Measurements from ENCODE around the gene FBXL14. TPM values are rescaled to one million over a fixed set of nuclear protein-coding genes. Genes with fewer than 3 reads are reported as not detected.

The FBXL14 gene
- total and polyA plus RNA-seq, 4 donors: 0.67 to 7.5 (median 4.9) TPM

DNA sequence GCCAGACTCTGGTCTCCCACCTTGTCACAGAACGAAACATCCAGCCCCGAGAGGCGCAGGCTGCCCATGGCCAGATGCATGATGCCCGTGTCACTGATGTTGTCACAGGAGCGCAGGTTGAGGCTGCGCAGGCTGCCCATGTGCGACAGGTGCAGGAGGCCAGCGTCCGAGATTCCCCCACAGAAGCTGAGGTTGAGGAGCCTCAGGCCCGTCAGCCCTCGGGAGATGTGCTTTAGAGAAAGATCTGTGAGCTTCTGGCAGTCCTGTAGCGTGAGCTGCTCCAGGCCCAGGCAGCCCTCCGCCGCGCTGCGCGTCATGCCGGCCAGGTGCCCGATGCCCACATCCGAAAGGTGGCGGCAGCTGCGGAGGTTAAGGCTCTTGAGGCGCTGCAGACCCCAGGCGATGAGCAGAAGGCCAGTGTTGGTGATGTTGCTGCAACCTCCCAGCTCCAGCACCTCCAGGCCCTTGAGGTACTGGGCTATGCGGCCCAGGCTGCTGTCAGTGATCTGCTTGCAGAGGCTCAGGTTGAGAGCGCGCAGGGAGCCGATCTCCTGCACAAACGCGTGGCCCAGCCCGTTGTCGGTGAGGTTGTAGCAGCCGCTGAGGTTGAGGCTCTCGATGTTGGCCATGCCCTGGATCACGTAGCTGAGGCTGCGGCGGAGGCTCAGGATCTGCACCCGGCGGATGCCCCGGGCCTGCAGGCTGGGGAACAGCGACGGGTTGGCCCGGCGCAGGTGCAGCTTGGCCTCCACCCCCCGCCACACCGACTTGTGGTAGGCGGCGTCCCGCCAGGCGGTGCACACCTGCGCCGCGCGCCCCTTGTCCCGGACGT lies 991 bp downstream of the FBXL14 start:
- no peaks in the 10 kb centered on the region for H3K36me3 ChIP-seq (ENCODE audit: control insufficient read depth in 4 of 4, insufficient read depth in 3 of 4, low read depth in 1 of 4, low read length in 3 of 4)
- H3K9ac ChIP-seq (ENCODE audit: low read depth in 1 of 2, low read length in 2 of 2): peak overlapping the region in 1 of 2 donors; percentile 48
- H3K4me1 ChIP-seq (ENCODE audit: control insufficient read depth in 4 of 4, insufficient read depth in 4 of 4, low read length in 3 of 4): peaks cover 7 to 49% (median 35%) of the 10 kb centered on the region in 4 donors
- no peaks in the 10 kb centered on the region for H3K9me3 ChIP-seq (ENCODE audit: control insufficient read depth in 4 of 4, low read length in 3 of 4)
- peak overlapping the region; percentile 79 to 80 for H3K27ac ChIP-seq (ENCODE audit: low read depth in 1 of 2, low read length in 2 of 2)
- no peaks in the 10 kb centered on the region for H3K27me3 ChIP-seq (ENCODE audit: control insufficient read depth in 4 of 4, insufficient read depth in 4 of 4, low read length in 3 of 4)
- 11% methylated on average over 56 of the region's 56 CpGs for WGBS
- TF ChIP-seq GABPA (IDR thresholded peaks at IDR 0.05 in 1 of 2, conservative IDR thresholded peaks at IDR 0.05 in 1 of 2) (no peak), FOXA2 (IDR thresholded peaks at IDR 0.05) (no peak), FOXA1 (IDR thresholded peaks at IDR 0.05) (no peak), JUND (IDR thresholded peaks at IDR 0.05) (no peak), HNF4A (conservative IDR thresholded peaks at IDR 0.05) (no peak), YY1 (IDR thresholded peaks at IDR 0.05) (no peak), SP1 (IDR thresholded peaks at IDR 0.05) (no peak), EGR1 (IDR thresholded peaks at IDR 0.05; ENCODE audit: low read depth in 2 of 2) (no peak), HNF4G (IDR thresholded peaks at IDR 0.05) (no peak), RAD21 (IDR thresholded peaks at IDR 0.05) (no peak), NR2F2 (IDR thresholded peaks at IDR 0.05) (no peak), TAF1 (conservative IDR thresholded peaks at IDR 0.05) (no peak)
- TF ChIP-seq, protein P1, sequence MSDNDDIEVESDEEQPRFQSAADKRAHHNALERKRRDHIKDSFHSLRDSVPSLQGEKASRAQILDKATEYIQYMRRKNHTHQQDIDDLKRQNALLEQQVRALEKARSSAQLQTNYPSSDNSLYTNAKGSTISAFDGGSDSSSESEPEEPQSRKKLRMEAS (IDR thresholded peaks at IDR 0.05): no peak
- TF ChIP-seq, protein P2, sequence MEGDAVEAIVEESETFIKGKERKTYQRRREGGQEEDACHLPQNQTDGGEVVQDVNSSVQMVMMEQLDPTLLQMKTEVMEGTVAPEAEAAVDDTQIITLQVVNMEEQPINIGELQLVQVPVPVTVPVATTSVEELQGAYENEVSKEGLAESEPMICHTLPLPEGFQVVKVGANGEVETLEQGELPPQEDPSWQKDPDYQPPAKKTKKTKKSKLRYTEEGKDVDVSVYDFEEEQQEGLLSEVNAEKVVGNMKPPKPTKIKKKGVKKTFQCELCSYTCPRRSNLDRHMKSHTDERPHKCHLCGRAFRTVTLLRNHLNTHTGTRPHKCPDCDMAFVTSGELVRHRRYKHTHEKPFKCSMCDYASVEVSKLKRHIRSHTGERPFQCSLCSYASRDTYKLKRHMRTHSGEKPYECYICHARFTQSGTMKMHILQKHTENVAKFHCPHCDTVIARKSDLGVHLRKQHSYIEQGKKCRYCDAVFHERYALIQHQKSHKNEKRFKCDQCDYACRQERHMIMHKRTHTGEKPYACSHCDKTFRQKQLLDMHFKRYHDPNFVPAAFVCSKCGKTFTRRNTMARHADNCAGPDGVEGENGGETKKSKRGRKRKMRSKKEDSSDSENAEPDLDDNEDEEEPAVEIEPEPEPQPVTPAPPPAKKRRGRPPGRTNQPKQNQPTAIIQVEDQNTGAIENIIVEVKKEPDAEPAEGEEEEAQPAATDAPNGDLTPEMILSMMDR (IDR thresholded peaks at IDR 0.05; ENCODE audit: low read depth, low read length, missing input control): no peak
- TF ChIP-seq, protein P3, sequence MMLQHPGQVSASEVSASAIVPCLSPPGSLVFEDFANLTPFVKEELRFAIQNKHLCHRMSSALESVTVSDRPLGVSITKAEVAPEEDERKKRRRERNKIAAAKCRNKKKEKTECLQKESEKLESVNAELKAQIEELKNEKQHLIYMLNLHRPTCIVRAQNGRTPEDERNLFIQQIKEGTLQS (IDR thresholded peaks at IDR 0.05): no peak
- H3K4me3 ChIP-seq (ENCODE audit: low read depth in 1 of 3, low read length in 3 of 3): peak overlapping the region; percentile 60 to 96 (median 68)
- DNase-seq (ENCODE audit: low spot score): peak; percentile 45

DNA sequence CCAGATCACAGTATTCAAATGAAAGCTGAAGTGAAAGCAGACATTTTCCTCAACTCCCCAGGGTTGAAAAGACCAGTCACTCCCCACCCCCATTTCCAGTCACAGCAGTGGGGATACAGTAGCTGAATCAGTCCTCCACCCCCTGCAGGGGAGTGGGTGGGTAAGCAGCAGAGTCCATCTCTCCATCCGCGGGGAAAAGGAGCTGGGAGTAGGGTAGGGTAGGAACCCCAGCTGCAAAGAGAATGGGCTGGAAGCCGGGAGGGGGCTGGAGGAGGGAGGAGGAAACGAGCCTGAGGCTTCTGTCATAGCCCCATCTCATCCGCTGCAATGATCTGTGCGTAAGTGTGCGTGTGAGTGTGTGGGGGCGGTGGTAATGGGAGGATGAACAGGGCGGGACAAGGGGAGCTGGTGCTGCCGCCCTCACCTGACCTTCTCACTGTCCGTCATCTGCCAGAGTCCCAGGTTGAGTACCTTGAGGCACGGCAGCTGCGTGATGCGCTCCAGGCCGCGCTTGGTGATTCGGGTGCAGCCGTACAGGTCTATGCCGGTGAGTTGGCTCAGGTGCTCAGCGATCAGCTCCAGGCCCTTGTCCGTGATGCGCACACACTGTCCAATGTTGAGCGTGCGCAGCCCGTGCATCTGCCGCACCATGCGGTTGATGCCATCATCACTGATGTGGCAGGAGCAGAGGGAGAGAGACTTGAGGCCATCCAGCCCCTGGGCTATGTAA lies 1.8 kb downstream of the FBXL14 start:
- peak overlapping the region; percentile 9 to 48 for H3K9ac ChIP-seq (ENCODE audit: low read depth in 1 of 2, low read length in 2 of 2)
- H3K27ac ChIP-seq (ENCODE audit: low read depth in 1 of 2, low read length in 2 of 2): peak overlapping the region; percentile 6 to 51
- 50% methylated on average over 27 of the region's 27 CpGs for WGBS
- peak overlapping the region; percentile 60 to 96 (median 68) for H3K4me3 ChIP-seq (ENCODE audit: low read depth in 1 of 3, low read length in 3 of 3)
- no peaks in the 10 kb centered on the region for H3K36me3 ChIP-seq (ENCODE audit: control insufficient read depth in 4 of 4, insufficient read depth in 3 of 4, low read depth in 1 of 4, low read length in 3 of 4)
- no peaks in the 10 kb centered on the region for H3K27me3 ChIP-seq (ENCODE audit: control insufficient read depth in 4 of 4, insufficient read depth in 4 of 4, low read length in 3 of 4)
- no peaks in the 10 kb centered on the region for H3K9me3 ChIP-seq (ENCODE audit: control insufficient read depth in 4 of 4, low read length in 3 of 4)
- no peak for DNase-seq (ENCODE audit: low spot score)
- peaks cover 7 to 51% (median 37%) of the 10 kb centered on the region in 4 donors for H3K4me1 ChIP-seq (ENCODE audit: control insufficient read depth in 4 of 4, insufficient read depth in 4 of 4, low read length in 3 of 4)
- TF ChIP-seq, protein P1 (IDR thresholded peaks at IDR 0.05): no peak
- TF ChIP-seq HNF4G (IDR thresholded peaks at IDR 0.05) (no peak), FOXA1 (IDR thresholded peaks at IDR 0.05) (no peak), YY1 (IDR thresholded peaks at IDR 0.05) (no peak), GABPA (IDR thresholded peaks at IDR 0.05 in 1 of 2, conservative IDR thresholded peaks at IDR 0.05 in 1 of 2) (no peak), FOXA2 (IDR thresholded peaks at IDR 0.05) (no peak), NR2F2 (IDR thresholded peaks at IDR 0.05) (no peak), RXRA (IDR thresholded peaks at IDR 0.05) (no peak), SP1 (IDR thresholded peaks at IDR 0.05) (no peak), TAF1 (conservative IDR thresholded peaks at IDR 0.05) (no peak)
- TF ChIP-seq, protein P2 (IDR thresholded peaks at IDR 0.05; ENCODE audit: low read depth, low read length, missing input control): no peak
- TF ChIP-seq, protein P4, sequence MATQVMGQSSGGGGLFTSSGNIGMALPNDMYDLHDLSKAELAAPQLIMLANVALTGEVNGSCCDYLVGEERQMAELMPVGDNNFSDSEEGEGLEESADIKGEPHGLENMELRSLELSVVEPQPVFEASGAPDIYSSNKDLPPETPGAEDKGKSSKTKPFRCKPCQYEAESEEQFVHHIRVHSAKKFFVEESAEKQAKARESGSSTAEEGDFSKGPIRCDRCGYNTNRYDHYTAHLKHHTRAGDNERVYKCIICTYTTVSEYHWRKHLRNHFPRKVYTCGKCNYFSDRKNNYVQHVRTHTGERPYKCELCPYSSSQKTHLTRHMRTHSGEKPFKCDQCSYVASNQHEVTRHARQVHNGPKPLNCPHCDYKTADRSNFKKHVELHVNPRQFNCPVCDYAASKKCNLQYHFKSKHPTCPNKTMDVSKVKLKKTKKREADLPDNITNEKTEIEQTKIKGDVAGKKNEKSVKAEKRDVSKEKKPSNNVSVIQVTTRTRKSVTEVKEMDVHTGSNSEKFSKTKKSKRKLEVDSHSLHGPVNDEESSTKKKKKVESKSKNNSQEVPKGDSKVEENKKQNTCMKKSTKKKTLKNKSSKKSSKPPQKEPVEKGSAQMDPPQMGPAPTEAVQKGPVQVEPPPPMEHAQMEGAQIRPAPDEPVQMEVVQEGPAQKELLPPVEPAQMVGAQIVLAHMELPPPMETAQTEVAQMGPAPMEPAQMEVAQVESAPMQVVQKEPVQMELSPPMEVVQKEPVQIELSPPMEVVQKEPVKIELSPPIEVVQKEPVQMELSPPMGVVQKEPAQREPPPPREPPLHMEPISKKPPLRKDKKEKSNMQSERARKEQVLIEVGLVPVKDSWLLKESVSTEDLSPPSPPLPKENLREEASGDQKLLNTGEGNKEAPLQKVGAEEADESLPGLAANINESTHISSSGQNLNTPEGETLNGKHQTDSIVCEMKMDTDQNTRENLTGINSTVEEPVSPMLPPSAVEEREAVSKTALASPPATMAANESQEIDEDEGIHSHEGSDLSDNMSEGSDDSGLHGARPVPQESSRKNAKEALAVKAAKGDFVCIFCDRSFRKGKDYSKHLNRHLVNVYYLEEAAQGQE (IDR thresholded peaks at IDR 0.05): no peak
- TF ChIP-seq, protein P3 (IDR thresholded peaks at IDR 0.05): no peak
- TF ChIP-seq, protein P5, sequence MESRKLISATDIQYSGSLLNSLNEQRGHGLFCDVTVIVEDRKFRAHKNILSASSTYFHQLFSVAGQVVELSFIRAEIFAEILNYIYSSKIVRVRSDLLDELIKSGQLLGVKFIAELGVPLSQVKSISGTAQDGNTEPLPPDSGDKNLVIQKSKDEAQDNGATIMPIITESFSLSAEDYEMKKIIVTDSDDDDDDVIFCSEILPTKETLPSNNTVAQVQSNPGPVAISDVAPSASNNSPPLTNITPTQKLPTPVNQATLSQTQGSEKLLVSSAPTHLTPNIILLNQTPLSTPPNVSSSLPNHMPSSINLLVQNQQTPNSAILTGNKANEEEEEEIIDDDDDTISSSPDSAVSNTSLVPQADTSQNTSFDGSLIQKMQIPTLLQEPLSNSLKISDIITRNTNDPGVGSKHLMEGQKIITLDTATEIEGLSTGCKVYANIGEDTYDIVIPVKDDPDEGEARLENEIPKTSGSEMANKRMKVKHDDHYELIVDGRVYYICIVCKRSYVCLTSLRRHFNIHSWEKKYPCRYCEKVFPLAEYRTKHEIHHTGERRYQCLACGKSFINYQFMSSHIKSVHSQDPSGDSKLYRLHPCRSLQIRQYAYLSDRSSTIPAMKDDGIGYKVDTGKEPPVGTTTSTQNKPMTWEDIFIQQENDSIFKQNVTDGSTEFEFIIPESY (IDR thresholded peaks at IDR 0.05): no peak
